ENCODE measurements around the gene DHX35. TPM values are rescaled to one million over a fixed set of nuclear protein-coding genes. Genes with fewer than 3 reads are reported as not detected.
"Not testable (repeated sequence)": the region's sequence is repeated elsewhere in the genome, so short reads cannot be mapped to it uniquely, and the experiment has no call there.

Gene DHX35
- total RNA-seq, 1 experiment from 2014 or later, result 13.4 TPM

- DNase-seq (ENCODE audit: low spot score), result no peak
Measured at GRCh38 chr20:38979842-38980241, 17.7 kb downstream of the DHX35 start.

DNA sequence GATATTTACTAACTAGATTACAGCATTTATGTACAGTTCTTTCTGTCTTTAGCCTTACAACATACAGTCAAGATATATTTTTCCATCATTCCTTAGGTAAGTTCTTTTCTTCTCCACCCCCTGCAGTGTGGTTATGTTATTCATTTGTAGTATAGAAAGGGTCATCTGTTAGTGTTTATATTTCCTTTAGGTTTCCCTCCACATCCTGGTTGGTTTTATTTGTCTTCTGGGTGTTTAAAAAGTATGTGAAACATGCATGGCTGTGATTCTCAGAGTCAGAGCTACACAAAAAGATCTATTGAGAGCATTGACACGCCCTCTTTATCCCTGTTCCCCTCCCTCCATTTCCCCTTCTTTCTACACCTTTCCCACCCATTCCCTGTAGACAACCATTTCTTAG, 20.1 kb downstream of the DHX35 start:
- no peak for DNase-seq (ENCODE audit: low spot score)

GRCh38 chr20:38985060-38985459, 22.9 kb downstream of the DHX35 start:
- DNase-seq (ENCODE audit: low spot score), result no peak

DNA sequence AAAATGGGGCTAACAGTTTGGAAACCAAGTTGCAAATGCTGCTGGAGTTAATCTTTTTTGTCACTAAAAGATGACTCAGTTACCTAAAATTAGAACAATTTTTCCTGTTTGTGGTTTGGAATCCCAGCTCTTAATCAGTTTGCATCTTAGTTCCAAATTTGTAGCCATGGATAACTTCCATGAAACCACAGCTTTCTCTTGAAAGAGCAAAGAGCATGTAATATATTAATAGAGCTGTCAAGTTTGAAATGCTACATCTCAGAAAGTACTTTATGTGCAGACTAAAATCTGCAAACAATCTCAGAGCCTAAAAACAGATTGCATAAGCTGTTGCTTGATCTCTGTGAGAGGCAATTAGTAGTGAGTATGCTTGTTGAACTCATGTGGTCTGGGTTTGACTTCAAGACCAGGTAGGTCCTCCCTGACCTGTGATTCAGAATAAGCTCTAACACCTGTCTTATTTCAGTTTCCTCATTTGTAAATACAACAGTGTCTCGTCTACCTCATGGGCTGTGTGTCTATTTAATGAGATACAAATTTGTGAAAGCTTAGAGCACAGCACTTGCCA, 23.5 kb downstream of the DHX35 start:
- DNase-seq (ENCODE audit: low spot score), result no peak

GRCh38 chr20:38986663-38987062, 24.5 kb downstream of the DHX35 start:
- no peak for DNase-seq (ENCODE audit: low spot score)

- no peak for DNase-seq (ENCODE audit: low spot score)
Measured at GRCh38 chr20:38987777-38988176, 25.6 kb downstream of the DHX35 start.

DNA sequence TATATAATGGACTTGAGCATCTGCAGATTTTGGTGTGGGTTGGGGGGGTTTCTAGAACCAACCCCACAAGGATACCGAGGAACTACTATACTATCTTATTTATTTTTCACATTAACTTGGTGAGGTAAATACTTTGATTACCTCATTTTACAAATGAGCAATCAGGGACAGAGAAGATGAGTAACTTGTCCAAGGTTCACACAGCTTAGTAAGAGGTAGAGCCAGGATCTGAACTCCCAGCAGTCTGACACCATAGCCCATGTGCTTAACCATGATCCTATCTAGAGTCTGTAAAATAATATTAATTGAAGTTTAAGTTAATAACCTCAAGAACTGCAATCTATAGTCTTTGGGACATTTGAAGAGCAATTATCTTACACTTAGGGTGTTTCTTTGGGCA, 28.6 kb downstream of the DHX35 start:
- no peak for DNase-seq (ENCODE audit: low spot score)

DNA sequence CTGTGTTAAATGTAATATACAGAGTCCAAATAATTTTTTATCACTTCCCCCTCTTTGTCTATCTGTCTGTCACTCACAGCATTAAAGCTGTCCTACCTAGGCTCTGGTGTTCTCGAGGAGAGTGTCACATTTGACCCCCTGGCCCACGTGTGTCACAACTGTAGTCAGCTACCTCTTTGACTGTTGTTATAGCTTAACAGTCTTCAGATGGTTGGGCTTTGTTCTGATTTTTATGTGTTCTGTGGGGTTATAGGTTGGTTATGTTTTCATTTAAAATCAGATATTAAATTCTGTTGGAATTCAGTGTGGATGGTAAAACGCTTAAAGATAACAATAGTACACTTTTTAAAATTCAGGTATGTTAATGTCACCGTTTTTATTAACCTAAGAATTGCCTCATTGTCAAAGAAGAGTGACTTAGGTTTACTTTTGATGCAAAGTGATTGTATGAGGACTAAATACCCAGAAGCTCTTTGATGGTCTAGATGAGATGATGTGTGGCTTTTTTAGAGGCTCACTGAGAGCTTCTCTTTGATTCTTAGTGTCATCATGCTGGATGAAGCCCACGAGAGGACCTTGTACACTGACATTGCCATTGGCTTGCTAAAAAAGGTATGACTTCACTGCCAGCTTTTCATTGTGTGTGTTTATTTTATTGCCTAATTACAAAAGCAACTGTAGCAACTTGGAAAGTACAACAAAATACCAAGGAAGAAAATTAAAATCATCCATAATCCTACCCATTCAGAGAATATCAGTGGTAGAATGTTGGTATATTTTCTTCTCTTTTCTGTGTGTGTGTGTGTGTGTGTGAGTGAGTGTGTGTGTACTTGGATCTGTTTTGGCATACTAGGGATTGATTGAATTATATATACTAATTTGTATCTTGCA, 29.9 kb downstream of the DHX35 start:
- no peak for DNase-seq (ENCODE audit: low spot score)

DNA sequence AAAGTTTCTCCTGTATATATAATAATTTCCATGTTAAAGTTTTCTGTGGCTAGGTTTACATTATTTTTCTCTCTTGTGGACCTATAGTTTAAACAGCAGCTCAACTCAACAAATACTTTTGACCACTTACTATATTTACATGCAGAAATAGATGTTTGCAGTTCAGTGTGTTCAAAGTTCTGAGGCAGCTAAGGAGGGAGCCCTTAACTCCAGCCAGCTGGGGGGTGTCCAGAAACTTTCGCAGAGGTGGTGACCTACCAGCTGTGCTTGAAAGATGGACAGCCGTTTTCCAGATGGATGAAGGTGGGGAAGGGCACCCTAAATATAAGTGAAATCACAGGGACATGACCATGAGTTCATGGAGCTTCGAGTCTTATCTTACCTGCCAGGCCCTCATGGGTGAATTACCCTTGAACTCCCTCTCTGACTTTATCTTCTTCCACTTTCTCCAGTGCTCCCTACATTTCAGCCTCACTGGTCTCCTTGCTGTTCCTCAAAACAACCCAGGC, 33.4 kb downstream of the DHX35 start:
- DNase-seq (ENCODE audit: low spot score), result no peak

- not testable (repeated sequence) for DNase-seq (ENCODE audit: low spot score)
Measured at GRCh38 chr20:38996866-38997265, 34.7 kb downstream of the DHX35 start.

GRCh38 chr20:38997622-38998021, 35.5 kb downstream of the DHX35 start:
- no peak for DNase-seq (ENCODE audit: low spot score)

DNA sequence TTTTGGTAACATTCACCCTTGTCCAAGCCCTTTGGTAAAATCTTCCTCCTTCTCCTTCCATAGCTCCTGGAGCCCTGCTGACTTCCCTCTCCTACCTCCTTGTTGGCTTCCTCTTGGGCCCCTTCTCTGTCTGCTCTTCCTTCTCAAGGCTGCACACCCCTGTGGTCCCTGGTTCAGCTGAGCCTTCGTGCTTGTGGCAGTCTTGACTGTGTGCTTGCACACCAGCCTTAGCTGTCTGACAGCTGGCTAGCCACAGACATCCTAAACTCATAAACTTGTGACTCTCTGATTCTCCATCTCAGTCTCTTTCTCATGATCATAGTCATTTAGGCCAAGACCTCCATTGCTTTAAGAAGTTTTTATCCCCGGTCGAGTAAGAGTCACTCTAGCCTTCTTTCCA, 37.1 kb downstream of the DHX35 start:
- DNase-seq (ENCODE audit: low spot score), result no peak

DNA sequence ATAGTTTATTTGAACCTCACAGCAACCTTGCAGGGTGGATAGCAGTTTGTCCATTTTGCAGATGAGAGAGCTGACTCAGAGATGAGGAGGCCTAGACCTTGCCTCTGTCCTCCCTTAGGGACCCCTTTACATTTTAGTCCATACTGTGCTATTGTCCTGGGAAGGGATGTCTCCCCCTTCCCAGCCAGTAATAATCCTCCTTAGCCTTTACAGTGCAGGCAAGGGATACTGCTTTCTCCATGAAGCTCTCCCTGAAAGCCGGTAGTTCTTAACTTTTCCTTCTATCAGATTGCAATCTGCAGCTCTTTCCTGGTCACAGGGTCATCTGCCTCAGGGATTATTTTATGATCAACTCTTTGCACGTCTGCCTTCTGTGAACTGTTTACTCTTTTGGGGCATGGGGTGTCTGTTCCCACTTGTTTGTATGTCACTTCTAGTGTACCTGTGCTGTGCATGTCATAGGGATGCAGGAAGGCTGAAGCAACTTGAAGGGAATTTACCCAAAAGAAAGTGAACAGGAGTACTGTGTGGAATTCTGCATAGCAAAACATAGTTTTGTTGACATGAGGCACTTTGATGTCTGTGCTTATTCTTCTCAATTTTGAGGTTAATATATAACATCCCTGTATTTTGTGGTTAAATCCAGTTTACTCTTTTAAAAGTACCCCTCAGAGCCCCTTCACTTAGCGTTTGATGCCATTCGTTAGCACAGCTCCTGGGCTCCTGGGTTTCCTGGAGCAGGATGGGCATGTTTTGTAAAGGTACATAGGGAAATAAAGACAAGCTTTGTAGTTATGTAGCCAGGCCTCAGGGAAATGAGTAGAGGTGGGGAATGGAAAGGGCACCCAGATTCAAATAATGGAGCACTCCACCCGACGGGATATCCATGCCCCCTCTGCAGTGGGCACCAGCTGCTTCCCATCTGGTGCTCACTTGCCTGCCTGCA, 38.1 kb downstream of the DHX35 start:
- DNase-seq (ENCODE audit: low spot score), result no peak

GRCh38 chr20:39004508-39004907, 42.4 kb downstream of the DHX35 start:
- DNase-seq (ENCODE audit: low spot score), result no peak

- DNase-seq (ENCODE audit: low spot score), result no peak
Measured at GRCh38 chr20:39009348-39009747, 47.2 kb downstream of the DHX35 start.

- DNase-seq (ENCODE audit: low spot score), result no peak
Measured at GRCh38 chr20:39010496-39010895, 48.4 kb downstream of the DHX35 start.

GRCh38 chr20:39013662-39014109, 51.5 kb downstream of the DHX35 start:
- DNase-seq (ENCODE audit: low spot score), result no peak

DNA sequence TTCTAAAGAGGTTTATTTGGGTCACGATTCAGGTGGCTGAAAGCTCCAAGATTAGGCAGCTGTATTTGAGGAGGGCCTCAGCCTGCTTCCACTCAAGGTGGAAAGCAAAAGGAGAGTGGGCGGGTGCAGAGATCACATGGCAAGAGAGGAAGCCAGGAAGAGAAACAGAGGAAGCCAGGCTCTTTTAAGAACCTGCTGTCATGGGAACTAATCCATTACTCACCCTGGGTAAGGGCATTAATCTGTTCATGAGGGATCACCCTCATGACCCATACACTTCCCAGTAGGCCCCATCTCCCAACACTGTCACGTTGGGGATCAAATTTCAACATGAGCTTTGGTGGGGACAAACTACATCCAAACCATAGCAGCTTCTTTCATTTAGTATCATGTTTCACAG, 53.9 kb downstream of the DHX35 start:
- no peak for DNase-seq (ENCODE audit: low spot score)

DNA sequence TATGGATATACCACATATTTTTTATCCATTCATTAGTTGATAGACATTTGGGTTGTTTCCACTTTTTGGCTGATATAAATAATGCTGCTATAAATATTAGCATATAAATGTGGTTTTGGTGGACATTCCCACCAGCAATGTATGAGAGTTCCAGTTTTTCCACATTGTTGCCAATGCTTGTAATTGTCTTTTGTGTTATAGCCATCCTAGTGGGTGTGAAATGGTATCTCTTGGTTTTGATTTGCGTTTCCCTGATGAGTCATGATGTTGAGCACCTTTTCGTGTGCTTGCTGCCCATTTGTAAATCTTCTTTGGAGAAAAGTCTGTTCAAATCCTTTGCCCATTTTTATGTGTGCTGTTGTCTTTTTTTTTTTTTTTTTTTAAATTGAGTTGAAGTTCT, 54.4 kb downstream of the DHX35 start:
- DNase-seq (ENCODE audit: low spot score), result no peak

DNA sequence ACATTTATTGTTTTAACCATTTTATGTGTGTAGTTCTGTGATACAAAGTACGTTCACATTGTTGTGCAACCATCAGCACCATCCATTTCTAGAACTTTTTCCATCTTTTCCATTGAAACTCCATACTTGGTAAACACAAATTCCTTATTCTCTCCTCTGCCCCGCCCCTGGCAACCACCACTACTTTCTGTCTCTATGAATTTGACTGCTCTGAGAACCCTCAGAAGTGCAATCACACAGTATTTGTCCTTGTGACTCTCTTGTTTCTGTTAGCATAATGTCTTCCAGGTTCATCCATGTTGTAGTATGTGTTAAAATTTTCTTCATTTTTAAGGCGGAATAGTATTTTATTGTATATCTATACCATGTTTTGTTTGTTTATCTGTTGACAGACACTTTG, 56.9 kb downstream of the DHX35 start:
- no peak for DNase-seq (ENCODE audit: low spot score)

DNA sequence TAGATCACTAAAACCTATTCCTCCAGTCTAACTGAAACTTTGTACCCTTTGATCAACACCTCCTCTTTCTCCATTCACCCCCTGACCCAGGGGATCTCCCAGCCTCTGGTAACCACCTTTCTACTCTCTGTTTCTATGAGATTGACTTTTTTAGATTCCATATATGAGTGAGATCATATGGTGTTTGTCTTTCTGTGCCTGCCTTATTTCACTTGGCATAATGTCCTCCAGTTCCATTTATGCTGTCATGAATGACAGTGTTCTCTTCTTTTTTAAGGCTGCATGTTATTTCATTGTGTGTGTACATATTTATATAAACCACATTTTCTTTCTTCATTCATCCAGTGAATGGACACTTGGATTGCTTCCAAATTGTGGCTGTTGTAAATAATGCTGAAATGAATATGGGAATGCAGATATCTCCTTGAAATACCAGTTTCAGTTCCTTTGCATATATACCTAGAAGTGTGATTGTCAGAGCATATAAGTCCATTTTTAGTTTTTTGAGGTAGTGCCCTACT, 57.7 kb downstream of the DHX35 start:
- DNase-seq (ENCODE audit: low spot score), result no peak

DNA sequence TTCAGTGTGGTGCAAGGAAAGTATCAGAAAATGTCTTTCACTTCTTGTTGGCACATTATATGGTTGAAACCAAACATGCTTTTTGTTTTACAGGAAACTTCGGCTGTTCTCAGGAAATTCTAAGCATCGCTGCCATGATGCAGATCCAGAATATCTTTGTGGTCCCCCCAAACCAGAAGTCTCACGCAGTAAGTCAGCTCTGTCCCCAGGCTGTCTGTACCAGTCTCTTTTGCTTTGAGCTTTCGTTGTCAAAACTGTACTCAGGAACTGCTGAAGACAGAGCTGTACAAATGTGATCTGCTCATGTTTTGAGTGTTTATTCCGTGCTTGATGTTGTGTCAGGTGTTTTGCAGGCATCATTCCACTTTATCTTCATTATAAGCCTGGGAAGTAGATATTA, 59.6 kb downstream of the DHX35 start:
- DNase-seq (ENCODE audit: low spot score), result no peak

Data from H4 (cell line).